NCI-H345 (cell line): ENCODE results near the gene IRAK3.
"Not testable (repeated sequence)": the region's sequence is repeated elsewhere in the genome, so short reads cannot be mapped to it uniquely, and the experiment has no call there.

ENCODE experiments used
- DNase-seq: peaks from one replicate; lab custom pipeline; 2025; lab: John Stamatoyannopoulos, UW

IRAK3 gene

DNA sequence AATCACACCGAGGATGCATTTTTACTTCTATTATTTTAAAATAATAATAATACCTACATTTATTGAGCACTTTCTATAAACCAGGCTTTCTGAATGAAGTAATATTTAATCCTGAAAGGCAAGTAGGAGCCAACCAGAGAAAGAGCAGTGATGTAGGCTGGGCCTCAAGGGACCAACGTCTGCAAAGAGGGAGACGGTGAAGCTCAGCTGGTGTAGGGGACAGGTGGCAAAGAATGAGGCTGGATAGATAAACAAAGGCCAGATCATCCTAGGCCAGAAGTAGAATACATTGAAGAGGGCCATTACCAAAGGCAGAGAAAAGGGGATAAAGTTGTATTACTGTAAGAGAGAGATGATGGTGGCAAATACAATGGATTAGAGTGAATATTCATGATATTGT lies 18.4 kb upstream of the IRAK3 start:
- no peak for DNase-seq

DNA sequence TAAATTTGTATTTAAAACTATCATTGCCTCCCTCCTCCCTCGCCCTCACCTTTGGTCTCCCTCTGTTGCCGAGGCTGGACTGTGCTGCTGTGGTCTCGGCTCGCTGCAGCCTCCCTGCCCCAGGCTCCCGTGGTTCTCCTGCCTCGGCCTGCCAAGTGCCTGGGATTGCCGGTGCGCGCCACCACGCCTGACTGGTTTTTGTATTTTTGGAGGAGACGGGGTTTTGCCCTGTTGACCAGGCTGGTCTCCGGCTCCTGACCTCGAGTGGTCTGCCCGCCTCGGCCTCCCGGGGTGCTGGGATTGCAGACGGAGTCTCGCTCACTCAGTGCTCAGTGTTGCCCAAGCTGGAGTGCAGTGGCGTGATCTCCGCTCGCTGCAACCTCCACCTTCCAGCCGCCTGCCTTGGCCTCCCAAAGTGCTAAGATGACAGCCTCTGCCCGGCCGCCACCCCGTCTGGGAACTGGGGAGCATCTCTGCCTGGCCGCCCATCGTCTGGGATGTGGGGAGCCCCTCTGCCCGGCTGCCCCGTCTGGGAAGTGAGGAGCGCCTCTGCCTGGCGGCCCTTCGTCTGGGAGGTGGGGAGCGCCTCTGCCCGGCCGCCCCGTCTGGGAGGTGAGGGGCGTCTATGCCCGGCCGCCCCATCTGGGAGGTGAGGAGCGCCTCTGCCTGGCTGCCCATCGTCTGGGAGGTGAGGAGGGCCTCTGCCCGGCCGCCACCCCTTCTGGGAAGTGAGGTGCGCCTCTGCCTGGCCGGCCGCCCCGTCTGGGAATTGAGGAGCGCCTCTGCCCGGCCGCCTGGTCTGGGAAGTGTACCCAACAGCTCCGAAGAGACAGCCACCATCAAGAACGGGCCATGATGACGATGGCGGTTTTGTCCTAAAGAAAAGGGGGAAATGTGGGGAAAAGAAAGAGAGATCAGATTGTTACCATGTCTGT lies 14.4 kb upstream of the IRAK3 start:
- not testable (repeated sequence) for DNase-seq

DNA sequence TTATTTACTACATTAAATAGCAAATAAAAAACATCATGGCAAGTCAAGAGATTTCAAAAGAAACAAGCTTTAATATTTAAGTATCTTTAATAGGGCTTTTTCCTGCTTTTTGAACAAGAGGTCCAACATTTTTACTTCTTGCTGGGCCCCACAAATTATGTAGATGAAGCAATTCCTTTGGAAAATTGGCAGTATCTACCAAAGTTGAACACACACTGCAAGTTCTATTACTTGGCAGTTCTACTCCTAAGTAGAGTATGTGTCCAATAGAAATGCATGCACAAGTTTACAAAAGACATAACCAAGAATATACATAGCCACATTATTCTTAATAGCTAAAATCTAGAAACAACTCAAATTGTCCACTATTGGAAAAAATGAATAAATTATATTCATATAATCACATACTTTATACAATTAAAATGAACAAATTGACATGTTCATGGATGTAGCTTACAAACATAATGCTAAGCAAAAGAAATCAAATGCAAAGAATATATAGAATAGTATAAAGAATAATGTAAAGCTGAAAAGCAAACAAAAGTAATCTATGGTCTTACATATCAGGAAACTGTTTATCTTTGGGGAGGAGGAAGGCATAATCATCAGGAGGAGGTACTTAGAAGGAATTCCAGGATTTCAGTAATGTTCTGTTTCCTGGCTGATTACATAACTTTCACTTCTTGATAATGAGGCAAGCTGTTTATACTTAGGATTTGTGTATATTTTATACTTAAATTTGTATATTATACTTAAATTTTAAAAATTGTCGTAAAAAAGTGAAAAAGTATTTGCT lies 12.7 kb upstream of the IRAK3 start:
- DNase-seq: no peak

DNA sequence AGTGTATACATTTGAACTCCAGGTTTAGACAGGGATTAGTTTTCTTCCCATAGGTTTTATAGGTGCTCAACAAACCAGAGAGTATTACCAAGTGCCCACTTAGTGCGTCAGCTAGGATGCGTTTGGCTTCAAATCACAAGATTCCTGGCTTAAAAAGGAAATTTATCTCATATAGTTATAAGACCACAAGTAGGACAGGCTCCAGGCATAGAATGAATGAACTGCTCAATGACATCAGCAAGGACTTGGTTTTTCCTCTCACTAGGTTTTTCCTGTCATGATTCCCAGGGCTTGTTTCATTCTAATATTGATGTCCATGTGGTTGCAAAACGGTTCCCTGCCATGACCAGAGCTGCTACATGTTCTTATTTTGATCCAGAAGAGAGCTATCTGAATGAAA lies 6.1 kb upstream of the IRAK3 start:
- no peak for DNase-seq

DNA sequence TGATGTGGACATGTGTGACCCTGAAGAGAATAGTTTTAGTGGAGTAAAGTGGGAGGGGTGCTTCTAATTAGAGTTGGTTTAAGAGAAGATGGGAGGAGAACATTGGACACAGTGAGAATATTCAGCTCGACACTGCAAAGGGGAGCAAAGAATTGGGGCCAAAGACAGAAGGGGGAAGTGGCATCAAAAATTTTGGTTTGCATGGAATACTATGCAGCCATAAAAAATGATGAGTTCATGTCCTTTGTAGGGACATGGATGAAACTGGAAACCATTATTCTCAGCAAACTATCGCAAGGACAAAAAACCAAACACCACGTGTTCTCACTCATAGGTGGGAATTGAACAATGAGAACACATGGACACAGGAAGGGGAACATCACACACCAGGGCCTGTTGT lies 4.2 kb upstream of the IRAK3 start:
- DNase-seq: not testable (repeated sequence)

DNA sequence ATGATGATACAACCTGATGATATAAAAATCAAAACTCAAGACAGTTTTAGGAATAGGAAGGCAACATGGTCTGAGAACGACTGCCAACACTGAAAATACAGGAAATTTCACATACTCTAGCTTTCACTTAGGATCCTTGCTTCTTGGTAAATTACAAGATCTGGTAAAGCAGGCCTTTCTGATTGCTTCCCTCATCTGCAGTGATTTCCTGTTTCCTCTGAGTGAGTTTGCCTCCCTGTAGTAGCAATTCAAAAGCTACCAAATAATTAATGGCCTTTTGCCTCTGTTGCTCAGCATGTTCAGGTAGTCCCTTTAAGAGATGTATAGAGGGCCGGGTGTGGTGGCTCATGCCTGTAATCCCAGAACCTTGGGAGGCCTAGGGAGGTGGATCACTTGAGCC lies 2.0 kb upstream of the IRAK3 start:
- DNase-seq: no peak

DNA sequence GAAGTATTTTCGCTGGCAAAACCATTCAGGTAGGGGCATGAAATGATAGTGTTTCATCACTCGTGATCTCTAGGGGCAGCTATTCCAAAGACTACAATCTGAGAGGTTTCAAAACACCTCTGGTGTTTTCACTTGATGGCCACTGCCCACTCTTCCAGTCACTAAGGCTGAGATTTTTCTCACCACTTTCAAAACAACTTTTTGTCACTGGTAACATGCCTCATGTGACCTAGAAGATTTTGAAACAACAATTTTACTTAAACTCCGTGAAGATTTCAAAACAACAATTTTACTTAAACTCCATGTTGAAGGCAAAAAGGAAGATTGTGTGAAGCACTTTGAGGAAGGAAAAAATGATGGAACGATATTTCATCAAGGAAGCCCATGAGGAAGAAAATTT lies 1.2 kb upstream of the IRAK3 start:
- no peak for DNase-seq

DNA sequence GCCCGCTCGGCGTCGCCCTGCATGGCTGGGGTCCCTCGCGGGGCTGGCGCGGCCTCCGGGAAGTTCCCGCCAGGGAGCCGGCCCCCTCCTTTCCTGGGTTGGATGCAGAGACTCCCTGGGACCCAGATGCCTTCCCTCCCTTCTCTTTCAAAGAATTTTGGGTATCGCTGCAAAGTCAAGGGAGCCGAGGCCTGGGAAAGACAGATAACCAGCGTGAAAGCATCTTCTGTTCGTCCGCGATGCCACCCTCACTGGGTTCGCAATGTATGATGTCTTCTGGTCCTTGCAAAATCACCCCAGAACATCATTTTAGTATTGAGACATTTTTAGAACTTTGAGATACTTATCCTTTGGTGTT lies 451 bp downstream of the IRAK3 start:
- no peak for DNase-seq

DNA sequence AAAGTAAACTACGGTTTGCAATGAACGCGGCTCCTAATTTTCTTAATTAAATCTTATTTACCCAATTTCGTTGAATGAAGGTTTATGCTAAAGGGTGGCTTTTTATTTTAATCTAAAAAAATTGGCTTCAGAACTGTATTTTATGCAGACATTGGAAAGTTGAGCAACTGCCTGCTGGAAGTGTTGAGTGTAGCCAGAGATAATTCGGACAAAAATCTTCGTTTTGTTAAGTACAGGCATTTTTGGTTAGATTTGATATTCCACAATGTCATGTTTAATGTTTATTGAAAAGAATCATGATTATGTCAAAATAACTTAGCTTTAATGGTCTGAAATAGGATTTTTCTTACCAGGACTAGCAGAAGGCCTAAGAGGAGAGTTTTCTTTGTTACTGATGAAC lies 875 bp downstream of the IRAK3 start:
- DNase-seq: no peak

DNA sequence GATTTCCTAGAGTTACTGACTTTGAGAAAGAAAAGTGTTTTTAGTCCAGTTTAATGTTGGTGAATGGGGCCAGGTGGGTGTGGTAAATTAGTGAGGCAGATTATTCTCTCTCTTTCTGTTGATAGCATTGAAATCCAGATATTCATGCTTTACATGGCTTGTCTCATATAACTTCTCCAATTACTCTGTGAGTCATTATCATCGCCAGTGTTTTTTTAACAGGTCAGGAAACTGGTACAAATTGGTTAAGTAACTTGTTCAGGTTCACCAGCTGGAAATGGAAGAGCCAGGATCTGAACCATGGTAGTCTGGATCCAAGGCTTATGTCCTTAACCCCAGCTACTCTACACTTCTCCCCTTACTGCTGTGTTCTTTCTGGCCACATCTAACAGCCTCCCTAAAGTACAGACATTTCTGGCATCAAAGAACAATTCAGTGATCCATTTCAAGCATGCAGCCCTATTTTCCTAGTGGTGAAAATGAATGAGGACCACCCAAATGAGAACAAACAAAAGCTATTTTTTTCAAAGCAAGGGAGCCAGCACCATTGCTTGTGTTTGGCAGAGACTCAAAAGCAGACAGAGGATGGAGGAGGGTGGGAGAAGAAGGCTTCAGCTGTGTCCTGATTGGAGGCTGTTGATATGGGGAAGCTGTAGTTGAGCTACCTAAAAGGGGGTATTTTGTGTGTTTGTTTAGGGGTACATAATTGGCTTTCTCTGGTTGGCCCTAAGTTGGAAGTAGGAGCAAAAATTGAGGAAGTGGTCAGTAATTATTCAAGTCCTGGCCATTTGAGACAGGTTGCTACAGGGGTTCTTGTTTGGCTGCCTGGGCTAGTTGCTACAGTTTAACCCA lies 1.7 kb downstream of the IRAK3 start:
- DNase-seq: peak; percentile 17

DNA sequence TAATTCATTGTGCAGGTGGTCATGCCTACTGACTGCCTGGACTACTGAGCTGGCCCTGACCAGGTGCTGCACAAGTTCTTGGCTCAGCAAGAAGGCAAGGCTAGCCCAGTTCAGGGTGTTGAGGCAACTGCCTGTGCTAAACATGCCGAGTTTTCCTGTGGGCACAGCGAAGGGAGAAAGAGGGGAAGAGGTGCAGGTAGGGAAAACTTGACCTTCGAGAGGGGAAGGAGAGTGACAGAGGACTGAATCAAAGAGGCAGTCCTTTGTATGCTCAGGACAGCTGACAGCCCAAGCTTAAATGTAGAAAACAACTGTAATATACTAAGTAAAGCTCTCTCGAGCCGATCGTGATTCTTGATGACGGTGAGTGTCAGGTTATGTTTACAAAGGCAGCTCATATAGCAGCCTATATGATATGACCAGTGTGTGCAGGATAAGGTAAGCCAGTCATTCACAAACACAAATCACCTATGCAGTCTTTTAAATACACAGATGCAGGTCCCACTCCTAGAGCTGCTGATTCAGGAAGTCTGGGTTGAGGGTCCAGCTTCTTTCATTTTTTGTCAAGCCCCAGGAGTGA lies 2.6 kb downstream of the IRAK3 start:
- peak; percentile 63 for DNase-seq

DNA sequence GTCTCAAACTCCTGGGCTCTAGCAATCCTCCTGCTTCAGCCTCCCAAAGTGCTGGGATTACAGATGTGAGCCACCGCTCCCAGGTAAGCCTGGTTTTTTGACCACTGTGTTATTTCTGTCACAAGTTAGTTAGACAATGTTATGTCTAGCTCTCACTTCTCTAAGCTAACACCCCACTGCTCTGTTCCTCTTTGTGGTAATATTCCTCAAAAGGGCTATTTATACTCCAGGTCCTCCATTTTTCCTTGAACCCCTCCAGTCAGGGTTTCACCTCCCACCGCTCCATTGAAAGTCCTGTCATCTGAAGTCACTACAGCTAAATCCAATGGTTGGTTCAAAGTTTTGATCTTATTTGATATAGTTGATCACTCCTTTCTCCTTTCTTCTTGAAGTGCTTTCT lies 5.1 kb downstream of the IRAK3 start:
- DNase-seq: no peak

DNA sequence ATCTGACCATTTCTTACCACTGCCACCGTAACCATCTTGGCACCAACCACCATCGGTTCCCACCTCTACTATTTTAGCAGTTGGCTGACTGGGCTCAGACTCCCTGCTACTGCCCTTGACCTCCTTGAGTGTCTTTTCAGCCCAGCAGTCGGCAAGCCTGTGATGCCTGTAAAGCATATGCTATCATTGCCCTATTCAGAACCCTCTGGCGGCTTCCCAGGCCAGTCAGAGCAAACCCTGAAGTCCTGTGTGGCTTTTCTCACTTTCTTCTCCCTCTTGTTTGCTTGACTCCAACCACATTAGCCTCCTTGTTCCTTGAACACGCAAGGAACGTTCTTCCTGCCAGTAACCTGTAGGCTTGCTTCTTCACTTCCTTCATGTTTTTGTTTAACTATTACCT lies 6.2 kb downstream of the IRAK3 start:
- DNase-seq: no peak

DNA sequence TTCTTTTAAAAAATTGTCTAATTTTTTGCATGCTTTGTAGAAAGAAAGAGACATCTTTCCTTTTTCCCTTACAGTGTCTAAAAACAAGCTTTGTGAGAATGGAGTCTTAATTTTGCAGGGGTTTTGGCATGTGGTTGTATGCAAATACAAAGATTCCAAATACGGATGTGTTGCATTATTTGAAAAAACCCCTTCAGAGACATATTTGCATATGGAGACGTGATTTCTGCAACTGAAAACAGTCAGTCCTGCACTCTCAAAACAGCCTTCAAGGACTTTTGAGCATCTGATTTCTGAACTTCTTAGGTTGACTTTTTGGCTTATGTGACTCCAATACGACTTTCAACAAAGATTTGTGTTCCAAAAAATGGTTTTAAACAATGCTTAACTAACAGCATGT lies 7.8 kb downstream of the IRAK3 start:
- no peak for DNase-seq

DNA sequence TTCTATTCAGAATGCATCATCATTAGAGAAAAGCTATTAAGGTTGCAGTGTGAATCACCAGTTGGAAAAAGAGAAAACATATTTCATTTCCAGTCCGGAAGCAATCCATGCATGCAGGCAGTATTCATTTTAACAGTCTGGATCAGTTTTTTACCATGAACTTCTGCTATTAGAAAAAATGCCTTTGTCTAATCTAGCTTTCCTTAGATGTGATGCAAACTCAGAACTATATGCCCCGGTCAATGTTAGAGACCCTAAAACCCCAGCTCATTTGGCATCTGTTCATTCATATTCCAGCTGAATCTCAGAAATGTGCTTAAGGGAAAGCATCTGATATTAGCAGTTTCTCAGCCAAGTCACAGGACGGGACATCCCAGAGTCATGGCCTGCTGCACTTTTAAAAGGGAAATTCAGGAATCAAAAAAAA lies 8.5 kb downstream of the IRAK3 start:
- no peak for DNase-seq

DNA sequence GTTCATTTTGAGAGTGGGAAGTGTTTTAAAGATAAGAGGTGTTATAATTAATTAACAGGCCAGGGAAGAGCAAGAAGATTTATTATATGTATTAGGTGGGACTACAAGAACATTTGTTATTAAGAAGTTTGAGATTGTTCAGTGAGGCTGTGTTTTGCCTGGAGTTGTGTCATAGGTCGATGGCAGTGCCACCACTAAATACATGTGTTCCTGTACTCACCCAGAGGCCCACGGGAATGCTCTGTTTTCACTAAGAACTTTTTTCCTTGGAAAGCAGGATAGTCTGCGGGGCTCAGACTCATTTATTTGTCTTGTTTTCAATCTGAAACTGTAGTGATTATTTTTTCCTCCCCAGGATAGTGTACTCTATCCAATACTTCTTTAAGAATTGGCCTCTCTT lies 10.1 kb downstream of the IRAK3 start:
- DNase-seq: no peak

DNA sequence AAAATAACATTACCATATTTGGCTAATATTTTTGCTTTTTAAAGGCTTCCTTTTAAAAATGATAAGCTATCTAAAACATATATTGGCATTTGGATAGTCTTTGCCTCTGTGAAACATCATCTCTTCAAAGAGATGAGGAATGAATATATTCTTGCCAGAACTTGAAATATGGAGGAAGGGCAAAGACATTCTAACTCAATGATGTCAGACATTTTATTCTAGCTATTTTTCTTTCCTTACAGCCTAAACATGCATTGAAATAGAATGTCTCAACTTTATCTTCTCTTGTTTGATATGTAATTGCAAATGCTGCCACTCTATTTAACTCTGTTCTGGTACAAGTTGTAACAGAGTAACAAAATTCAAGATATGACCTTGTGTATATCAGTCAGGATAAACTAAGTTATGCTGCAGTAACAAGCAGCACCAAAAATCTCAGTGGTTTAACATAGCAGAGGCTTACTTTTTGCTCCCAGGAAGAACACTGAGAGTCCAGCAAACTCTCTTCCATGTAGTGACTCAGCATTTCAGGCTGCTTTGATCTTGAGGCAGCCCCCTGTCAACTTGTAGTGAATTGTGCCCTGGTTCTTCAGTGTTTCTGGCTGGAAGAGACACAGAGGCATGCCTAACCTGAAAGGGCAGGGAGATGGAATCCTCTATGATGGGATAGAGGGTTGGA lies 11.0 kb downstream of the IRAK3 start:
- no peak for DNase-seq

DNA sequence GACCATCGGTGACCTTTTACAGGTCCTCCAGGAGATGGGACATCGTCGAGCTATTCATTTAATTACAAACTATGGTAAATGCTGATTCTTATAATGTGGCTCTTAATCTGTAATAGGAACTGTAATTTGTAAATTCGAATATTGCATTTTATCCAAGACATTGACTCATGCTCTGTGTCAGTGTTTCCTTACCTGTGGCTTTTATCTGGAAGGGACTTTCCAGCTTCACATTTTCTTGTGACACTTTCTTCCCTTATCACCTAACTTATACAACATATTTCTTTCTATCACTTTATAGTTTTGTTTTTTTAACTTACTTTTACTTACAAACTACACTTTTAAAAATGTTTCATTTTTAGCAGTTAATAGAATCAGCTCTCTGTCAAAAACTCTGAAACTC lies 14.8 kb downstream of the IRAK3 start:
- no peak for DNase-seq

DNA sequence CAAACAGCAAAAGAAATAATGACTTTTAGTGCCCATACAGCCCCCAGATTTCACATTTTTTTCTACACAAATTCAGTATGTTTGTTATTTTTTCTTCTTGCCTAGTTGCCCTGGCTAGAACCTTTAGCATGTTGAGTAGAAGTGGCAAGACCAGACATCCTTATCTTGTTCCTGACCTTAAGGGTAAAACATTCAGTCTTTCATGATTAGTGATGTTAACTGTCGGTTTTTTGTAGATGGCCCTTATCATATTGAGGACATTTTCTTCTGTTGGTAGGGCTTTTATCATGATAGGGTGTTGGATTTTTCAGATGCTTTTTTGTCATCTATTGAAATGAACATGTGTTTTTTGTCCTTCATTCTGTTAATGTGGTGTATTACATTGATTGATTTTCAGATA lies 17.1 kb downstream of the IRAK3 start:
- DNase-seq: no peak

DNA sequence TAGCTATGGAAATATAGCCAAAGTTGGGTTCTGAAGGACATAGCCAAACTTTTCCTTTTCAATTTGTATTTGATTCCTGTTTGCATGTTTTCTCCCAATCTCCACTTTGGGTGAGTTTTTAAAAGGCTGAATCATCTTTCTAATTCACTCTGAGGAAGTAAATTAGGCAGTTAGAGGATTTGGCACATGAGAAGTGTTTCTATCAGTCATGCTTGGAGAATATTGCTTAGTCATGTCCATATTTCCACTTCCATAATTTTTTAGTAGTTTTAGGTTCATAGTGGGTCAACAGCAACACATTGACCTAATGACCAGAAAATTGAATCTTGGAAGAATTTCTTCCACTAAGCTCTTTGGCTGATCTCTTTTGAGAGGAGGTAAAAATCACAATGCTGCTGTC lies 21.8 kb downstream of the IRAK3 start:
- DNase-seq: no peak

DNA sequence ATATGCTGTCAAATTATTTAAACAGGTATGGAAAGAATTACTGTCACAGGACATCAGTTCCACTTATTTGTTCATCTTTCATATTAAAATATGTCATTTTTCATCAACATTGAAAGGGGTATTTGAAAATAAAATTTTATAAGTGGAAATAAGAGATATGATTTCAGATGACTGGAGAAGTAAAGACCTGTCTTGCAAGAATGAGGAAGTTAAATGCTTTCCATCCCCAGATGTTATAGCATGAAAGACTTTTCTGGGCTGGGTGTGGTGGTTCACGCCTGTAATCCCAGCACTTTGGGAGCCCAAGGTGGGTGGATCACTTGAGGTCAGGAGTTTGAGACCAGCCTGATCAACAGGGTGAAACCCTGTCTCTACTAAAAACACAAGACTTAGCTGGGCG lies 22.6 kb downstream of the IRAK3 start:
- not testable (repeated sequence) for DNase-seq
